Measurements from ENCODE around the gene POP7.

Gene POP7

DNA sequence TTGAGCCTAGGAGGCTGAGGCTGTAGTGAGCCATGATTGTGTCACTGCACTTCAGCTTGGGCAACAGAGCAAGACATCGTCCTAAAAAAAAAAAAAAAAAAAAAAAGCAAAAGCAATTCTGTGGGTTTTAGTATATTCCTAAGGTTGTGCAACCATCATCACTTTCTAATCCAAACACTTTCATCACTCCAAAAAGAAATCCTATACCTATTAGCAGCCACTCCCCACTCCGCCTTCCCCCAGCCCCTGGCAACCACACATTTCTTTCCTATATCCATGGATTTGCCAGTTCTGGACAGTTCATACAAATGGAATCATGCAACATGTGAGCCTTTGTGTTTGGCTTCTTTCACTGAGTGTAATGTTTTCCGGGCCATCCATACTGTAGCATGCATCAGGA, 47.8 kb downstream of the POP7 start:
- Histone ChIP-seq H3K9ac (ENCODE audit: low read depth in 1 of 2, low read length in 2 of 2) (no peak overlapping the region), H3K27ac (ENCODE audit: low read depth in 2 of 2, low read length in 2 of 2) (no peak overlapping the region), H3K27me3 (ENCODE audit: control insufficient read depth in 2 of 2, insufficient read depth in 2 of 2, low read length in 2 of 2) (peaks cover 7 to 8% of the 10 kb centered on the region in 2 donors), H3K4me3 (ENCODE audit: low read length in 2 of 2) (no peak overlapping the region), H3K4me1 (ENCODE audit: control insufficient read depth in 2 of 2, insufficient read depth in 2 of 2, low read length in 2 of 2) (no peaks in the 10 kb centered on the region), H3K36me3 (ENCODE audit: control insufficient read depth in 2 of 2, insufficient read depth in 2 of 2, low read length in 2 of 2) (no peaks in the 10 kb centered on the region), H3K9me3 (ENCODE audit: control insufficient read depth in 2 of 2, low read length in 2 of 2) (no peaks in the 10 kb centered on the region)

All from mucosa of rectum (tissue), 2 donors.